Measurements from ENCODE around the gene ZNF280B. TPM values are rescaled to one million over a fixed set of nuclear protein-coding genes. Genes with fewer than 3 reads are reported as not detected.

The ZNF280B gene
- total and polyA plus RNA-seq, 2 donors (not counting 3 experiments of a cell fraction or from before 2014, with no cell fraction given): 1.5 to 3.1 TPM

DNA sequence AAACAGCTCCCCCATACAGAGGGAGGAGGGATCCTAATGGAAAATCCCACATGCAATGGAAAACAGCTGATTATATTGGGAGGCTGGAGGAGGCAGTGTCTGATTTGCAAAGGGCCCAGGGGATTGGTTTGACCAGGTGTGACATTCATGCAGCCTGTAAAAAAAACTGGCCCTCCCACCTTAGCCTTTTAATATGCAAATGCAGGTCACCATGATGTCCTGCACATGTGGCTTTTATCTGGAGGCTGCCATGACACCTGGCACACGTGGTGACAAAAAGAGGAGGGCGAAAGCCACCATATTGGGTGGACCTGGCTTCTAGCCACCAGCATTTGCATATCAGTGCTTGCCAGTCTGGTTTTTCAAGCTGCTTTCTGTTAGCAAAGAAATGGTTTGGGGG lies 48.5 kb downstream of the ZNF280B start:
- no peak overlapping the region for H3K27ac ChIP-seq (ENCODE audit: insufficient read depth, low read depth, low read length)
- no peak for DNase-seq (ENCODE audit: low read depth, low spot score)
- no peak overlapping the region for H3K4me2 ChIP-seq (ENCODE audit: insufficient read depth, low read length)
- no peak overlapping the region for H3K4me3 ChIP-seq (replicated peaks in 1 of 3; ENCODE audit: insufficient read depth in 1 of 3, low read depth in 1 of 3, low read length in 3 of 3)
- no peak overlapping the region for H2AFZ ChIP-seq (ENCODE audit: low read depth, low read length)
- no peaks in the 10 kb centered on the region for H3K9me1 ChIP-seq (replicated peaks; ENCODE audit: control insufficient read depth, extremely low read depth, insufficient read depth, low read length)
- intact Hi-C loops (cut with micrococcal nuclease) (loop anchor here (2.0 kb wide), 1 partner anchor 225 kb away; no protein-coding TSS in a partner anchor), dilution Hi-C loops (cut with MboI; ENCODE audit: extremely low pct_ligation_motif_present, low sequenced_read_pairs) (no loop called here)
- peaks cover 0 to 4% of the 10 kb centered on the region in 2 experiments for H3K27me3 ChIP-seq (ENCODE audit: control insufficient read depth in 2 of 2, insufficient read depth in 2 of 2, low read length in 2 of 2)
- H3K36me3 ChIP-seq (ENCODE audit: control insufficient read depth in 2 of 2, extremely low read depth in 1 of 2, insufficient read depth in 2 of 2, low read length in 2 of 2): no peaks in the 10 kb centered on the region
- H3K9me3 ChIP-seq (replicated peaks; ENCODE audit: control insufficient read depth, insufficient read depth, low read length): no peaks in the 10 kb centered on the region
- no peaks in the 10 kb centered on the region for H4K20me1 ChIP-seq (replicated peaks; ENCODE audit: control insufficient read depth, extremely low read depth, insufficient read depth, low read length)
- no peaks in the 10 kb centered on the region for H3K79me2 ChIP-seq (ENCODE audit: control insufficient read depth, insufficient read depth, low read length)
- ChIA-PET CTCF (interaction anchor here (1.0 to 4.4 kb wide), 3 partner anchors 13 to 253 kb away, joined by 3 to 12 read pairs (median 4); no protein-coding TSS in a partner anchor), POLR2A (no interaction called here)
- TF ChIP-seq, protein P1, sequence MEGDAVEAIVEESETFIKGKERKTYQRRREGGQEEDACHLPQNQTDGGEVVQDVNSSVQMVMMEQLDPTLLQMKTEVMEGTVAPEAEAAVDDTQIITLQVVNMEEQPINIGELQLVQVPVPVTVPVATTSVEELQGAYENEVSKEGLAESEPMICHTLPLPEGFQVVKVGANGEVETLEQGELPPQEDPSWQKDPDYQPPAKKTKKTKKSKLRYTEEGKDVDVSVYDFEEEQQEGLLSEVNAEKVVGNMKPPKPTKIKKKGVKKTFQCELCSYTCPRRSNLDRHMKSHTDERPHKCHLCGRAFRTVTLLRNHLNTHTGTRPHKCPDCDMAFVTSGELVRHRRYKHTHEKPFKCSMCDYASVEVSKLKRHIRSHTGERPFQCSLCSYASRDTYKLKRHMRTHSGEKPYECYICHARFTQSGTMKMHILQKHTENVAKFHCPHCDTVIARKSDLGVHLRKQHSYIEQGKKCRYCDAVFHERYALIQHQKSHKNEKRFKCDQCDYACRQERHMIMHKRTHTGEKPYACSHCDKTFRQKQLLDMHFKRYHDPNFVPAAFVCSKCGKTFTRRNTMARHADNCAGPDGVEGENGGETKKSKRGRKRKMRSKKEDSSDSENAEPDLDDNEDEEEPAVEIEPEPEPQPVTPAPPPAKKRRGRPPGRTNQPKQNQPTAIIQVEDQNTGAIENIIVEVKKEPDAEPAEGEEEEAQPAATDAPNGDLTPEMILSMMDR (IDR thresholded peaks at IDR 0.05; ENCODE audit: extremely low read depth in 1 of 2, insufficient read depth in 1 of 2, low read depth in 1 of 2, low read length in 2 of 2): no peak
- TF ChIP-seq JUN (IDR thresholded peaks at IDR 0.05; ENCODE audit: borderline replicate concordance, insufficient read depth, insufficient read length, low read depth) (no peak), EZH2 (IDR thresholded peaks at IDR 0.05; ENCODE audit: borderline replicate concordance, low read depth, low read length, severe bottlenecking) (no peak), MYC (IDR thresholded peaks at IDR 0.05; ENCODE audit: low read depth, low read length) (no peak), POLR2A (IDR thresholded peaks at IDR 0.05; ENCODE audit: low read depth, low read length) (no peak), GATA2 (IDR thresholded peaks at IDR 0.05; ENCODE audit: insufficient read depth, insufficient read length, low read depth, low read length) (no peak), FOS (IDR thresholded peaks at IDR 0.05; ENCODE audit: borderline replicate concordance, insufficient read depth, low read length) (no peak), POLR2AphosphoS5 (IDR thresholded peaks at IDR 0.05; ENCODE audit: insufficient read depth, low read depth, low read length) (no peak)
- TF ChIP-seq, protein P2, sequence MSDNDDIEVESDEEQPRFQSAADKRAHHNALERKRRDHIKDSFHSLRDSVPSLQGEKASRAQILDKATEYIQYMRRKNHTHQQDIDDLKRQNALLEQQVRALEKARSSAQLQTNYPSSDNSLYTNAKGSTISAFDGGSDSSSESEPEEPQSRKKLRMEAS (IDR thresholded peaks at IDR 0.05; ENCODE audit: insufficient read depth, insufficient read length): no peak
- H3K9ac ChIP-seq (replicated peaks; ENCODE audit: extremely low read depth, insufficient read depth, low read length): no peak overlapping the region
- no peak for FAIRE-seq
- no peaks in the 10 kb centered on the region for H3K4me1 ChIP-seq (ENCODE audit: control insufficient read depth, extremely low read depth, insufficient read depth, low read length)
- no TSS peak for BruUV-seq (replicated peaks)
